Activated T-cell treated with anti-CD3 and anti-CD28 coated beads for 4 hours (primary cell): ENCODE data around the gene KIAA1210.

Source experiments
- DNase-seq: peaks from one replicate; pipeline ENCODE4 v3.0.0-alpha.2; 2020

KIAA1210 gene

DNA sequence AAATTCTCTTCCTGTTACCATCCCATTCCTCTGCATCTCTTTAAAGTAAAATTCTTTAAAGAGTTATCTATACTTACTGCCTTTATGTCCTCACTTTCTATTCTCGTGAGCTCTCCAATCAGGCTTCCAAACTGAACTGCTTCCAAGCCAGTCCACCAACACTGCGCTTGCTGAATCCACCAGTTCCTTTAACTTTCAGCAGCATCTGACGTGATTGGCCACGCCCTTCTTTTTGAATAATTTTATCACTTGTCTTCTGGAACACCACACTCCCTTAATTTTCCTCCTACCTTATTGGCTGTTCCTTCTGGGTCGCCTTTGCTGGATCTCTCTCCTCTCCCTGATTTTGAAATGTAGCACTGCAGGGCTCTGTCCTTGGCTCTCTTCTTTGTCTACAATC, at the start of gene KIAA1210:
Gene KIAA1210, minus strand, starts transcription at position 163 of the 400 bp plus-strand sequence. CDS start 4,170 bp downstream, outside the sequence.
- DNase-seq: no peak

DNA sequence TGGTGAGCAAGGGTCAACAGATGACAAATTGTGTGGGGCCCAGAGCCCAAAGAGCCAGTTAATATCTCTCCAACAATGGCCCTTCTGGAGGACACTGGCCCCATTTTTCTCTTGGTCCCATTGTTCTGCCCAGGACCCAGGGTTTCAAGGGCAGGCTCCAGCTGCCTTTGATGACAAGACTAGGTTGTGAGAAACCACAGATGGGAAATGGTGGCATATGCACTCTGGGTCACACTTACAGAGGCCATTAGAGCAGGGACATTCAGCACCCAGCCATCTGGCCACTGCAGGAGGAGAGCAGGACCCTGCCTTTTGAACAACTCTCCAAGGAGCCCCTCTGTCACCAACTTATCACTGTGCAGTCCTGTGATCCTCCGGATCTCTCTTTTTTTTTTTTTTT, 49.7 kb upstream of the KIAA1210 start:
- DNase-seq: no peak

DNA sequence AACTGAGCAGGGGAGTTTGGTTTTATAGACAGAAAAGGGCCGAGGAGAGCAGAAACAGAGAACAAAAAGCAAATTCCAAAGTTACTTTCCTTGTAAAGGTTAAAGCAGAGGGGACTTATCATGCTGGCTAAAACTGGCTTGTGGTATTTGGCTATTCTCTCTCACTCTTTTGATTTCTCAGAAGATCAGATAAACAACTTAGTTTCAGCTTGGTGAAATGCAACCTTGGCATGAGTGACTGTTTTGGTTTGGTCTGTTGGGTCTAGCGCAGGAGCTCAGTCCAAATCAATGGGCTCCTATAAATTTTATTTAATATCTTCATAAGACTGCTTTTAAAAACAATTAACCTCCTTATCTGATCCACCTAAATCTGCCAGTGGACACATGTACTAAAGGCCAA, 47.3 kb upstream of the KIAA1210 start:
- DNase-seq: no peak

DNA sequence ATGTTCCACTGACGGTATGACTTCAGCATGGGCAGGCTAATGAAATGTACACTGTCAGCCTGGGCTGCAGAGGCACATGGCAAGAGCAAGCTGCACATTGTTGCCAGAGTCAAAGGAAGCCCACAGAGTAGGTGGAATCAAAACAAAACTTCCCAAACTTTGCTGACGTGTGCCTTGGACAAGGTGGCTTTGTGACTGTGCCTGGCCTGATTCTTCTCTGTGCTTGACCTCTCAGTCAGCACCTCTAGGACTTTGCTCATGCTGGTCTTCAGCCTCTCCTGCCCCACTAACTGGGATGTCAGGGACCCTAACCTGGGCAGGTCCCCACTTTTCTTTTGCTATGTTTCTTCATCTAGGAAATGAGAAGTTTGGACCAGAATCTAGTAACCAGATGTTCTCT, 40.5 kb upstream of the KIAA1210 start:
- no peak for DNase-seq

DNA sequence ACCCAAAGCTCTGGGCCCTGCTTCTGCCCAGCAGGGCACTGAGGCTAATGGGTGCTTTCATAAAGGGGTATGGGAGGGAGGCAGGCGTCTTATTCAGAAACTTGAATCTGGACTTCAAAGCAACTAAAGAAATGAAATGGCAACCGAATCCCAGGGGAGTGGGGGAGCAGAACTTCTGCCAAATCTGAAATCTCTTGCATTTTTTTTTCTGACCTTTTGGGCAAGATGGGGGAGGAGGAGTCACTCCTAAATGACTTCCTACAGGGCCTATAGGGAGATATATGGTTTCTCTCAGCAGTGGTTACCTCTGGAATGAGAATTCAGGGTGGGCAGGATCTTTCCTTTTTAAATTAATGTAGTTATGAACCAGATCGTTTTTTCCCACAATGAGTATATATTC, 30.6 kb upstream of the KIAA1210 start:
- no peak for DNase-seq

DNA sequence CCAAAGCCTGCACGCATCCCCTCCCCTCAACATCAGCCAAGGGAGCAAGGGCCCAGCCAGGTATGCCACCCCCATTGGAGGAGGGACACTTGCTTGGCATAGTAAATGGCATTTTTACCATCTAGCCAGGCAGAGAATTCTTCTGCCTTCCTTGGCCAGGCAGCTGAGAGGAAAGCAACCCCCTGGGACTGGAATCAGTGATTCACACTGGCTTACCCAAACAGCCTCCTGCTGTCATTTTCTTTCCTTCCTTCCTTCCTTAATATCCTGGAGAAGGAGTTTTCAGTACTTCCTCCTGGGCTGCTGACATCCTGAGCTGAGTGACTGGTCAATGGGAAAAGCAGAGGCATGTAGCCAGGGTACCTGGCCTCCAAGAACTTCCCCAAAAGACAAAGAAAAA, 28.6 kb upstream of the KIAA1210 start:
- DNase-seq: no peak

DNA sequence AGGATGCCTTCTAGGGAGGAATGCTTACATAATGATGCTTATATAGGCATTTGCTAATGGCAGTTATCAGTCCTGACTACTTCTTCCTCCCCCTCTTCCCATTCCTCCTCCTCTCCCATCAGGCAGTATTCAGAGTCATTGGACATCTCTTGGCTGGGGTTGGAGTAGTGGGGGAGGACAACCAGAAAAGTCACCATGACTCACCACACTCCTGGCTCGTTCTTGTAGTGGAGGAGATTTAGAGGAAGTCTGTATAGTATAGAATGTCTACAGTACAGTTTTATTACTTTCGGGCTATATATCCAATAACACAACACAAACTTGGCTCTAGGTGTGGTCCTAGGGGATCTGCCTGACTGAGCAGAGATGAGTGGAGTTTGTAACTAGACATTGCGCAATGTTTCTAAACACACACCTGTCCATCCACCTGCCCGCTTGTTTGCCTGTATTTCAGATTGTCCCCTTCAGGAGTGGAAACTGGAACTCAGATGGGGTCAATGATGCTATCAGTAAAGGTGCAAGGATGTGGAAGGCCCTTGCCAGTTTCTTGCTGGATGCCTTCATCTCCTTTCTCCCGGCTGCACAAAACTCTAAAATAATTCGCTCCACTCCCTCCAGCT, 27.9 kb upstream of the KIAA1210 start:
- DNase-seq: no peak

DNA sequence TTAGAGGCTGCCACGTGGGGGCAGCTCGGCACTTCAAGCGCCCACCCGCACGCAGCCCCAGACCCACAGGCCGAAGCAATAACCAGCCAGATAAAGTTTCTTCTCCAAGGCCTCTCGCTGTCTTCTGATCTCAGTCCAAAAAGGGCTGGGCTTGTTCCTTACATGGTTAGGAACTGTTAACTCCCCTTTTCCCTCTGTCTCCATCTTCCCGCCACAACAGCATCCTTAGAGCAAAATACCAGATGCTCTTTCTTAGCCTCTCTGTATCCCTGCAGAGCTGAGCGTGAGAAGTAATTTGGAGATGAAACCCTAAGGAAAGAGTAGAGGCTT, 23.4 kb upstream of the KIAA1210 start:
- DNase-seq: no peak

DNA sequence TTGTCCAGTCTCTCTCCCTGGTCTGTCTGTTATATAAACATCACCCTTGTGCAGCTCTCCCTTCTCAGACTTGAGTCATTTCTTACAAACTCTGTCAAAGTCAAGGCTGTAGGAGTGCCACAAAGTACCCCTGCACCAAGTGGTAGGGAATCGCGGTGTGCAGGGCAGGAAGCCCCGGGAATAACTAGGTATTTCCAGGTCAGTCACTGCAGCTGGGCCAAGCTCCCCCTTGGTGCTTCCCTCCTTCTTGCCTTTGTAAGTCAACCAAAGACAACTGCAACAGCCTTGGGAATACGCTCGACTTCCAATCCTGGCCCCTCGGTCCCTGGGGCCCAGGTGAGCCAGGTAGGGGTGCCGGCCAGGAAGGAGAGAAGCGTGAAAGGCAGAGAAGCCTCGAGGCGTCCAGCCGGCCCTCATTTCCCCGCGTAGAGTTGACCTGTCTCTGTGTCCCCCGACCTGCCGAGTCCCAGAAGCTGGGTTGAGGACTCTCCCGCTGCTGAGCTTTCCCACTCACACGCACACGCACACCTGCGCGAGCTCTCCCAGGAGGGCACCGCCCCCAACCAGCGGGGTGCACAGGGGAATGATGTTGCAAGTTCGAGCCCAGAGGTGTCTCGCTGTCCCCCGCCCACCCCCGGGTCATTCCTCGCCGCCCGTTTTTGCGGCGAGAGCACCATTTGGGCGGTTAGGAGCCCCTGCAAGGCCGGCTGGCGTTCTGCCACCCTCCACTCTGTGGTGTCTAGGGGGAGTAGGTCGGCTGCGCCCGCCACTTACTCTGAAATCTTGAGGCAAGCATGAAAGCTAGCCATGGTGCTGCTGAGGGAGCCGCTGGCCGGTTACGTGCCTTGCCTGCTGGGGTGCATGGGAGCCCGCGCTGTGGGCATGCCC, 22.8 kb upstream of the KIAA1210 start:
- DNase-seq: no peak

DNA sequence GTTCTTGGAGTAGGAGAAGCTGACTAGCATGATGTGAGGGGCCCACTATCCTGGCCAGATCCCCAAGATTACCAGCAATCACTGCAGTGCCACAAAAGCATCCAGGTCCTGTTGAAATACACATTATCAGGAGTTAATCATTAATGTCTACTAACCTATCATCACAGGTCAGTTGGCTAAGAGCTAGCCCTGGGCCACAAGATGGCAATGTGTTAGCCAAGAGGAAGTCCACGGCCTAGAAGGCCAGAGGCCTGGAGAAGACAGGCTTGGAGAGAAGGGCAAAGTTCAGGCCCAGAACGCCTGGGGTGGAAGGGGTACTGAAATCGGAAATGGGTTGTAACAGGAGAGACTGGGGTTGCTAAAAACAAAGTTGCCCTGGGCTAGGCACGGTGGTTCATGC, 19.9 kb upstream of the KIAA1210 start:
- no peak for DNase-seq

DNA sequence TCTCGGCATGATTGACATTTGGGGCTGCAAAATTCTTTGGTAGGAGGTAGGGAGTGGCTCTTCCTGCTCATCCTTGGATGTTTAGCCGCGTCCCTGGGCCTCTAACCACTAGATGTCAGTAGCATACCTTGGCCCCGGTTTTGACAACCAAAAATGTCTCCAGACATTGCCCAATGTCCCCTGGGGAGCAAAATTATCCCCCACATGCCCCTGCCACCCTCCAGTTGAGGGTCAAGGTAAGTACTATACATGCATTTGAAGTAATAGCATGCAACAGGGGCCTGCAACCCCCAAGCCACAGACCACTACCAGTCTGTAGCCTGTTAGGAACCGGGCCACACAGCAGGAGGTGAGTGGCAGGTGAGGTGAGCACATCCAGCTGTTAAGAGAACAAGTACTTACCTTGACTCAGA, 17.6 kb upstream of the KIAA1210 start:
- DNase-seq: no peak

DNA sequence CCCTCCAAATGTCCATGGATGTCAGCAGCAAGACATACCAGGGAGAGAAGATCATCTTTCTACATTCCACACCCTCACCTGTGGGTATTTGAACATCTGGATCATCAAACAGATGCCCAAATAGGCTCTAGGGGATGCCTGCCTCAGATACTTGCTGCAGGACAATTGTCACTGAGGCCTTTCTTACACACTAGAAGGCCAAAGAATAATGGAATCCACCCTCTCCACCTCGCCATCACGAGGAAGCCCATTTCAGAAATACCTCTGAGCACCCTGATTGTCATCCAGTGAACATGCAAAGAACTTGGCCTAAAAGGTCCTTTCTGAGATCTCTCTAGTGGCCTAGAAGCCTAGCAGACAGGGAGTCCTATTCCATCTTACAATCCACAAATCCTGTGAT, 6.9 kb upstream of the KIAA1210 start:
- no peak for DNase-seq

DNA sequence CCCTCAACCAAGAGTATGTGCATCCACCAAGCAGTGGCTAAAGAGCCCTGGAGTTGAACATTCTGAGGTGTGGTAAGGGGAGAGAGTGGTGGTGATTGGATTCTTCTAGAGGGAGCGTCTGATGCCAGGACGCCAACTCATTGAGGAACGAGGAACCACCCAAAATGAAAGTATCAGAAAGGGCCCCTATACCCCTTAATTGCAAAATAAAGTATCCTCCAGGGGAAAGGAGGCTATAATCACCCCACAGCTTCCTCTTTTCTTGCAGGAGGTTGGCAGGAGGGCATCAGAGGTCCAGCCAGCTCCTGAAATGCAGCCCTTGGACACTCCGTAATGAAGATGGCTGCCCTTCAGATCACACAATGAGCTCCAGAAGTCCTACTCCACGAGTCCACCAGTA, 5.3 kb upstream of the KIAA1210 start:
- no peak for DNase-seq

DNA sequence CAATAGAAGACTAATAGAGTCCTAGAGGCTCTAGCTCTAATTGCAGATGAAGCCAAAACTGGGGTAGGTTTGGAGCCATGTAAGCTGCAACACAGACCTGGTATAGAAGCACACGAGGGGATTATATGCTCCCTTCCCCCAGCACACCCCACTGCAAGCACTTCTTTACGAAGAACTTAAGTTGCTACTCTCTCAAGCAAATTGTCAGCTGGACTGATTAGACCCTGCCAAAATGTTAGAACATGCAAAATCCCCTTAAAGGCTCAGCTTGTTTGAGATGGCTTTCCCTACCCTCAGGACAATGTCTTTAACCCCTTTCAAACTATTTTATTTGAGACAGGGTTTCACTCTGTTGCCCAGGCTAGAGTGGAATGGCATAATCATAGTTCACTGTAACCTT, 4.7 kb upstream of the KIAA1210 start:
- no peak for DNase-seq

DNA sequence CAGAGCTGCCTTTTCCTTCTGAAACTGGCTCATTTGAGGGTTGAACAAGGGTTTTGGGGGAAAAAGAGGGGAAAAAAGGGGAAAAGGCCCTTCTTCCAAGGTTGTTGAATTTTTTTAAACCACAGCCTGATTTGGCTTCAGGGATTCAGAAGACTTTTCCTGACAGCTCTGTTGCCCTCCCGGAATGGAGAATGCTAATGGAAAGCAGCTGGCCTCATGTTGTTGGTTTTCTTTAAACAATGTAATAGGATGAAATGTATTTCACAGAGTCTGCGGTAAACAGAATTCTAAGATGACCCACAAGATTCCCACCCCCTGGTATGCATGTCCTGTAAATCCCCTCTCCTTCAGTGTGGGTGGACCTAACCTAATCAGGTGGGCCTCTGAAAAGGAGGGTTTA, 3.3 kb upstream of the KIAA1210 start:
- DNase-seq: no peak

DNA sequence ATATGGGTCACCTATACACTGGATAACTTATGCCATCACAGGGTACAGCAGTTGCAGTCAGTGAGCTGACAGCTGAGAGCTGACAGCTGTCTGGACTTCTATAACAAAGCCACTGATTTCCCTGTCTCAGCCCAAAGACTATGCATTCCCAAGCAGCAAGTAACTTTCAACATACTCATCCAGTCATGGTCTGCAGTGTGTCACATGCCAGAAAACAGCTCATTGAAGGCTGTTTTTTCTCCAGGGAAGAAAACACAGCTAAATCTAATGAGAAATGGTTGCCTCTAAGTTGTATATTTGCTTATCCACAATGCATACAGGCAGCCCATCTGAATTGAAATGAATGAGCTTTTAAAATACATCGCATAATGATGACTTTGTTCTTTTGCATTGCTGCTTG, 6.3 kb downstream of the KIAA1210 start:
- no peak for DNase-seq

DNA sequence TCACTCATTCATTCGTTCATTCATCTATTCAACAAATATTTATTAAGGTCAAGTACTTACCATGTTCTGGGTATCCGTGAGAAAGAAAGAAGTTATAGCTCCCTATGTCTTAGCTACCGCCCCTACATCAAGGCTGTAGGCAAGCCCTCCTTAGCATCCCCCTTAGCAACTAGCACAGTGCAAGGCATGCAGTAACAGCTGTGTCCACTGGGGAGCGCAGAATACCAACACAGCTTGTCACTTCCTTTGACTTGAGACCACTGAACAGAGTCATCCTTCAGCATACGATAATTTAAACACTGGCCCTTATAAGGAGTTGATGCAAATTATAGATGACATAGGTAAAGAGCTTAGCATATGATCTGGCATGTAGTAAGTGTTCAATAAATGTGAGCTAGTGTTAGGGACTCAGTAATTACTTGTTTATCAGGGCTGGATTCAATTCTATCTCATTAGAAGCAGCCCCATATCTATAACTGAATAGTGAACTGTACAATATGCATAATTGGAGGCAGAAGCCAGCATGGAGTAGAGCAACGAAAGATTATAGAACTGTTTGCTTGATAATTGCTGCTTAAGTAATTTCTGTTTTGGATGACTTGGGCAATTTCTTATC, 8.7 kb downstream of the KIAA1210 start:
- DNase-seq: peak; percentile 19

DNA sequence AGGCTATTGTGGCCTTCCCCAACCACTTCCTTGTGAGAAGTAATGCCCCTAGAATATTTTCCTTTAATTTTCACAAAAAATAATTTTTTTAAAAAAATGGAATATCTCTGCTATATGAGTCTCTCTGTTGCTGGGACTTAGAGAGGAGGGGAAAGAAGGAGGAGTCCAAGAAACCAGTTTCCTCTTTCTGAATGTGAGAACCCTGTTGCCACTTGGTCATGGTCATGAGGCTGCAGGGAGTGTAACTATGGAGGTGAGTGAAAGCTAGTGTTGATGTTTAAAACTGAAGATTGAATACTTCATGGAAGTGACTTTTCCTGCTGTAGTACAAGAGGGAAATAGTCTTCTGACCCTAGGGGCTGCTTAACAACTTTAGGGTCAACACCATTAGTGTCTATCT, 20.4 kb downstream of the KIAA1210 start:
- DNase-seq: no peak

DNA sequence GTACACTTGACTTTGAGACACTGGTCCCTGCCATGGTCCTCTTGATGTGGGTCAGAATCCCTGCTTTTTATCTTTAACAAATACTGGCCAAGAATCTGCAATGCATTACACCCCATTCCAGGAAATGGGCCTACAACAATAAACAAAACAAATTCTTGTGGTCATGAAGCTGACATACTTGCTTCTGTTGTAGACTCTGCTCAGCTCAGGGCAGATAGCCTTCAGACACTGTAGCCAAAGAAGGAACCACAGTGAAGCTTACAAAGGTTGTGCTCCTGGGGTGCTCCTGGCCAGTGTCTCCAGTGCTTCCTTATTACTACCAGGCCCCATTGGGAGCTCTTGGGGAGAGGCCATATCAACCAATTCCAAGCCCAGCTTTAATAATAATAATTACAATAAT, 21.8 kb downstream of the KIAA1210 start:
- no peak for DNase-seq

DNA sequence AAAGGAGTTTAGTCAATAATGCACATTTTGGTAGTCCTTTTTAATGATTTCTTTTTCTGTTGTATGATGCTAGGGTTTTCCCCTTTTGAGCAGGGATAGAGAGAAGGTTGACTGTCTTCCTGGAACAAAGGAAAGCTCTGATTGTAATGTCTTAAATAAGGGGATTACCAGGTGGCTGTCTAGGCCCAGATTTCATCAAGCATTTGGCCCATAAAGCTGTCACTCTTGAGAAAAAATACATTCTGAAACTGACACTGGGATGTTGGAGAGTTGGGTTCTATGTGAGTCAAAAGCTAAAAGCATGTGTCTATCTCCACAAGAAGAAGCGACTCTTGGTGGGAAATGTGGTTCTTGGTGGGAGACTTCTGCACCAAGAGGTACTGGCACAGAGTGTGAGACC, 26.4 kb downstream of the KIAA1210 start:
- no peak for DNase-seq

DNA sequence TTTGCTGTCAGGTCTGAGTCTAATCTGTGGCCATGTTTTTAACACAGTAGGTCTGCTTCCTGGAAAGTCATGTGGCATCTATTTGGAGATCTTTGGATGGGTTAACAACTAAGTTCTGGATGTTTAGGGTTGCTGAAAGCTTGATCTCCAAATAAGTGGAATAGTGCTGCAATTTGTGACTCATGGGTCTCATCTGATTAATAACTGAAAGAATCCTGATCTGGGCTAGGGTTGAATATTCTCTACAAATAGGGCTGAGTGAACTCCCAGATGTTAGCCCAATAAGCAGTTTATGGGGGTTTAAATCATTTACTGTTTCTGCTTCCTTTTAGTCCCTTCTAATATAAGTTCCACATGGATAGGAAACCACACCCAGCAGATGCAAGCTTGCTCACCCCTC, 31.7 kb downstream of the KIAA1210 start:
- no peak for DNase-seq

DNA sequence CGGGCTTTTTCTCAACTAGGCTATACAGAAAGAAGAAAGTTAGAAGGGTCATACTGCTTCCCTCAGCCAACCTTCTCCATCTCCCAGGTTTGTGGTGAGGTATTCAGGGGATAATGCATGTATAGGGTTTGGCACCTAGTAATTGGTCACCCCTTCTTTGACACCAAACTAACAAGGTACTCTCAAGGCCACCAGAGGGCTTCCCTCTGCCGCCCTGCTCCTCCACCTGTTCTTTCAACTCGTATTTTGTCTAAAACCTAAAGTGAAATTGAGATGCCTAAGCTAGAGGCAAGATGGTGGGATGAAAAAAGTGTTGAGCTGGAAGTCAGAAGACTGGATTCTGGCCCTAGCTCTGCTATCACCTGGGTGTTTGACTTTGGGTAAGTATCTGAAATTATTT, 32.8 kb downstream of the KIAA1210 start:
- no peak for DNase-seq

DNA sequence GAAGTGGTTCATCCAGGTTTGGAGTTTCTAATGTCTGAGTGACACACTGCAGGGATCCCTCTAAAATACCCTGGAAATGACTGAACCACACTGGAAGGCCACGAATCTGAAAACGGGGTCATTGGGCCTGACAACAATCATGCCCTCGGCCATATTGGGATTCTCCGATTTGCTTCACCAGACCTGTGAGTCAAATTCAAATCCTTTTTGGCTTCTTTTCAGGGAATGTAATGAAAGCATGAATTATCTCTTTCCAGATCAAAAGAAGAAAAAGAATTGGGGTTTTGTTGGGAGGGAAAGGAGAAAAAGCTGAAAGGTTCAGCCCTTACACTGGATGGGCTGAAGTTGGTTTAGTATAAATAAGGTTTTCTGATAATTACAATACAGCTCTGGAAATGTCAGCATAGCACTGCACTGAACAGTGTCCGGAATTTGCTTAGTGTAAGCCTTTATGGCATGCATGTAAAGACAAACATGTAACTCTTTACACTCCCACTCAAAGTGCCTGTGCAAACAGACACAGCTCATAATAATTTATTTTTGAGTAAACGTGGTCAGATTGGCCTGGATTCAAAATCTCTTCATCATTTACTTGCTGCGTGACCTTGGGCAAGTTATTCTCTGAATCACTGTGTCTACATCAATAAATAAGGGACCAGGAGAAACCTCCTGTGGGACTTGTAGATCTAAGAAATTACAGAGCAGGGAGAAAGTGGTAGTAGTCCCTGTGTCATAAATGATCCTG, 33.4 kb downstream of the KIAA1210 start:
- DNase-seq: no peak

DNA sequence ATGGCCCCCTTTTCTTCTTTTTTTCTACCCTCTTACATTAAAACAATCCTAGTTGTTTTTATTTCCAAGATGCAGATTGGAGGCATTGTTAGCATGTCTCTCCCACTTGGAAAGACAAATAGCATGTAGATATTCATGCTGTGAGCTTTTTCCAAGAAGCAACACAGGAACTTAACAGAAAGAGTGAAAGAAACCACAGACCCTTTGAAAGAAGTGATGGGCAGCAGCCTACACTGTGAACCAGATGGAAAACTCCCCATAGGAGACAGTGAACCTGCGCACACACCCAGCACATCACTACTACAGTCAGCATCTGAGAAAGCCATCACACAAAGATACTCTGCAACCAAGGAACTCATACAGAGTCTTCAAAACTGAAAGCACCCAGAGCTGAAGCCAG, 37.0 kb downstream of the KIAA1210 start:
- DNase-seq: no peak
